Natural killer cell treated with Interleukin-12 subunit alpha and Interleukin-12 subunit beta and Interleukin-15 and Interleukin-18, amount 100 ng/mL, for 72 hours (primary cell): Measurements from ENCODE around the gene ATP6V1G1. TPM values are rescaled to one million over a fixed set of nuclear protein-coding genes. Genes with fewer than 3 reads are reported as not detected.

Source experiments
- ATAC-seq, 2 donors: fragments of 150-1000 bp; cut with Tn5 transposase in 1 of 2; sonication (Bioruptor Pico), chemical (Tn5 transposase) in 1 of 2; 2 replicates each; pipeline ENCODE4 v1.10.0; 2021
- DNase-seq: peaks from one replicate; pipeline ENCODE4 v3.0.0; 2022; ENCODE audit warnings: low spot score
- H3K27ac Mint-ChIP-seq, 2 donors: 1 replicate in 1 of 2; 2 replicates in 1 of 2; pipeline ENCODE4 v1.8.0; 2022; ENCODE audit warnings: mixed read lengths in 2 of 2, mild to moderate bottlenecking in 1 of 2, moderate library complexity in 1 of 2
- H3K27me3 Mint-ChIP-seq, 2 donors: 1 replicate in 1 of 2; 2 replicates in 1 of 2; pipeline ENCODE4 v1.8.0; 2022; ENCODE audit warnings: mixed read lengths in 2 of 2
- H3K36me3 Mint-ChIP-seq: one replicate; pipeline ENCODE4 v1.8.0; 2022; ENCODE audit warnings: mixed read lengths
- H3K4me1 Mint-ChIP-seq, 2 donors: 1 replicate in 1 of 2; 2 replicates in 1 of 2; pipeline ENCODE4 v1.8.0; 2022; ENCODE audit warnings: low read depth in 2 of 2, mixed read lengths in 2 of 2, mild to moderate bottlenecking in 1 of 2
- H3K4me3 Mint-ChIP-seq: one replicate; pipeline ENCODE4 v1.8.0; 2022; ENCODE audit warnings: mixed read lengths
- H3K9me3 Mint-ChIP-seq: 2 replicates; pipeline ENCODE4 v1.8.0; 2022; ENCODE audit warnings: mixed read lengths
- total RNA-seq, 2 donors: library from RNA; stranded (reverse); gene quantifications; one replicate each; pipeline ENCODE4 v1.2.3, GENCODE V29; 2022

The ATP6V1G1 gene
- total RNA-seq, 2 donors from 2014 or later = 21.2 to 33.4 TPM

- DNase-seq (peak; percentile 62), ATAC-seq (peak; percentile 84 to 85)
- Mint-ChIP-seq H3K36me3 (no peaks in the 10 kb centered on the region), H3K4me3 (peak overlapping the region; percentile 94), H3K4me1 (peaks cover 25 to 32% of the 10 kb centered on the region in 2 donors), H3K27me3 (no peaks in the 10 kb centered on the region), H3K9me3 (no peaks in the 10 kb centered on the region), H3K27ac (peak overlapping the region; percentile 77 to 82)
These were observed 24.1 kb downstream of the ATP6V1G1 start for GRCh38 chr9:114611516-114612271.

DNA sequence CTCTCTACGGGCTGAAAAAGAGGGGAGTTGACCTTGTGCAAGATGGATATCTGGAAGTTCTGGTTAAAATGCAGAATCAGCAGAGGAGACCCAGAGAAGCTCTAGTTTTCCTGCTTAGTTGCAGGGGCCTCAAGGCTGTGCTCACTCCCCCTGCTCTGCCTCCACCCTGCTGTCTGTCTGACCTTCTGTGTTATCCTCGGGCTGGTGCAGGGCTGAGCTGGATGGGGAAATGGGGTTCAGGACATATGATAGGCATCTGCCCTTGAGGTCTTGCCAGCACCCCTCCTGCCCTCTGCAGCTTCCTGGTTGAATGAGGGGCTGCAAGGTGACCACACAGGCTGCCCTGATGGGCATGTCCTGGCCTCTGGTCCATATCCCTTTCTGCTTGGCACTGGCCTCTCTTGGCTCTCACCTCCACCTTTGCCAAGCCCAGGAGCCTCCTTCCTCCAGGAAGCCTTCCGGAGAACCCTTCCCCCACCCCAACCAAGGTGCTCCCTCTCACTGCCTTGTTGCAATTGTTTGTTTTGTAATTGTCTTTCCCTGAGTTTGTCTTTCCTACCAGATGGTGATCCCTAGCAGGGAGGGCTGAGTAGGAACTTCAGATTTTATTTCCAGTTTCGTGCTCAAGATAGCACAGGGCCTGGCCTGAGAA is 24.8 kb downstream of the ATP6V1G1 start:
- no peak for ATAC-seq
- H3K4me1 Mint-ChIP-seq = peaks cover 25 to 32% of the 10 kb centered on the region in 2 donors
- H3K27me3 Mint-ChIP-seq = no peaks in the 10 kb centered on the region
- no peak for DNase-seq
- no peaks in the 10 kb centered on the region for H3K36me3 Mint-ChIP-seq
- no peaks in the 10 kb centered on the region for H3K9me3 Mint-ChIP-seq
- peak overlapping the region; percentile 94 for H3K4me3 Mint-ChIP-seq
- H3K27ac Mint-ChIP-seq = peak overlapping the region; percentile 77 to 82

DNA sequence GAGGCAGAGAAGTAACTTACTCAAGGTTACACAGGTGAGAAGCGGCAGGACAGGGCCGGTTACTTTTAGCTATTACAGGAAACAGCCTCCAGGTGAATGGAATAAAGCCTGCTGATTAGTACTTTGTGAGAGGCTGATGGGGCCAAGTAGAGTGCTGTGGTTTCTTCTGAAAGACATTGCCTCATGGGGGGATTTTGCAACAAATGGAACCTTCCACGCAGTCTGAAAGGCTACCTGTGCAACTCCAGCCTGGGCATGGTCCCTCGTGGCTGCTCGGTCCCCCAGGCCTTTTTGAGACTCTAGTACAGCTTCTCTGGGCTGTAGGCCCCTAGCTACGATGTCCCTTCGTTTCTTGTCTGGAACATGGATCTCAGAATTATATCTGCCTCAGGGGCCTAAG is 25.5 kb downstream of the ATP6V1G1 start:
- Mint-ChIP-seq H3K4me1 (peaks cover 25 to 32% of the 10 kb centered on the region in 2 donors), H3K27me3 (no peaks in the 10 kb centered on the region), H3K27ac (peak overlapping the region; percentile 77 to 82), H3K36me3 (no peaks in the 10 kb centered on the region), H3K9me3 (no peaks in the 10 kb centered on the region), H3K4me3 (peak overlapping the region; percentile 94)
- no peak for DNase-seq
- ATAC-seq = no peak

- no peaks in the 10 kb centered on the region for H3K36me3 Mint-ChIP-seq
- ATAC-seq (no peak), DNase-seq (no peak)
- H3K27me3 Mint-ChIP-seq = no peaks in the 10 kb centered on the region
- no peak overlapping the region for H3K4me3 Mint-ChIP-seq
- H3K27ac Mint-ChIP-seq = peak overlapping the region in 1 of 2 donors; percentile 77
- no peaks in the 10 kb centered on the region for H3K9me3 Mint-ChIP-seq
- H3K4me1 Mint-ChIP-seq = peaks cover 26 to 32% of the 10 kb centered on the region in 2 donors
These were observed 26.4 kb downstream of the ATP6V1G1 start for GRCh38 chr9:114613919-114614318.

DNA sequence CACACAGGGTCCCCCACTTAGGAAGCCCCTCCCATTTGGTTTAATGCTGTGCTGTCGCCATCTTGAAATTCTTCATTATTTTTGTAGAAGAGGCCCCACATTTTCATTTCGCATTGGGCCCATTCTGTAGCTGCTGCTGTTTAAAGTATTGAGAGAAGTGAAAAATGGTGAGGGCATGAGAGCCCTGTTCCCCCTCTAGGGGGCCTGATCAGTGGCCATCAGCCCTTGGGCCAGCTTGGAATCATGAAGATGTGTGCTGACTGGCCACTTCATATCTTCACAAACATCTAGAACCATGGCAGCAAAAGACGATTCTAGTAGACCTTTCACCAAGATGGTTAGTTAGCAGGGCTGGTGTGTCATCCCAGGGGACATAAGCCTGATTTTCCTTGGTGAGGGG is 26.8 kb downstream of the ATP6V1G1 start:
- H3K9me3 Mint-ChIP-seq = no peaks in the 10 kb centered on the region
- H3K4me1 Mint-ChIP-seq = peaks cover 30 to 34% of the 10 kb centered on the region in 2 donors
- no peaks in the 10 kb centered on the region for H3K27me3 Mint-ChIP-seq
- DNase-seq (no peak), ATAC-seq (no peak)
- no peak overlapping the region for H3K4me3 Mint-ChIP-seq
- no peaks in the 10 kb centered on the region for H3K36me3 Mint-ChIP-seq
- H3K27ac Mint-ChIP-seq = no peak overlapping the region

DNA sequence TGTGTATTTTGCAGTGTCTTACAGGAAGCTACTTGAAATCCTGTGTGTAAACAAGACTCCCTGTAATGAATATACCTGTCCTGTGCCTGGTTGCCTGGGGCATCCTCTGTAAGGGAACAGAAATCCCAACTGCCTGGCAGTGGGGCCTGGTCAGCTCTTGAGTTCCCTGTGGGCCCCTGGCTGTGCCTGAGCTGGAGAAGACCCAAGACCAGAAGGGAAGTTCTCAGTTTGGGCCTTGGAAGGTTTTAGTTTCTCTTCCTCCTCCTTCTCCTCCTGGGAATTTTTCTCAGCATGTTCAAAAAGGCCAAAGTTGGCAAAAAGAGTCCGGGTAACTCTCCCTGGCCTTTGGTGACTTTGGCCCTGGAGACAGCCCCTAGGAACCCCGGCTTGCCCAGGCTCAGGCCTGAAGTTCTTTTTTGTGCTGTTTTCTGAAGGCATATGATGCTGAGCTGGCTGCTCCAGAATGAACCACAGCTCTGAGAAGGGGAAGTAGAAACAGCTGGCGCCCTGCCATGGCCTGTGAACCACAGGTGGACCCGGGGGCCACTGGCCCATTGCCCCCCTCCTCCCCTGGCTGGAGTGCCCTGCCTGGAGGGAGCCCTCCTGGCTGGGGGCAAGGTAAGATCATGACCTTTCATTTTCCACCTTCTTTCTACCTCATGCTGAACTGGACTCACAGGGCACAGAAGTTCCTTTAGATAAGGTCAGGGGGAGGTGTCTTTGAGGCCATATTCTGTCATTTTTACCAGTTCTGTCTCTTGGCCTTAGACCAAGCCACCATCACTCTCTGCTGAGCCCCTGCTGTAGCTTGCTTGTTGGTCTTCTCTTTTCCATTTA is 29.3 kb downstream of the ATP6V1G1 start:
- H3K27me3 Mint-ChIP-seq = no peaks in the 10 kb centered on the region
- H3K4me1 Mint-ChIP-seq = peaks cover 27 to 30% of the 10 kb centered on the region in 2 donors

GRCh38 chr9:114619191-114619761 is 31.7 kb downstream of the ATP6V1G1 start:
- peak overlapping the region; percentile 70 for H3K4me3 Mint-ChIP-seq
- H3K27me3 Mint-ChIP-seq = no peaks in the 10 kb centered on the region
- ATAC-seq = no peak
- H3K4me1 Mint-ChIP-seq = peaks cover 7 to 15% of the 10 kb centered on the region in 2 donors
- H3K36me3 Mint-ChIP-seq = no peaks in the 10 kb centered on the region
- no peak for DNase-seq
- H3K9me3 Mint-ChIP-seq = no peaks in the 10 kb centered on the region
- H3K27ac Mint-ChIP-seq = peak overlapping the region; percentile 71 to 73

More for the DNA sequence above, 29.3 kb downstream of the ATP6V1G1 start:
- DNase-seq = no peak
- Mint-ChIP-seq H3K27ac (peak overlapping the region in 1 of 2 donors; percentile 69), H3K4me3 (no peak overlapping the region), H3K36me3 (no peaks in the 10 kb centered on the region), H3K9me3 (no peaks in the 10 kb centered on the region)
- ATAC-seq = peak in 1 of 2 donors; percentile 15

DNA sequence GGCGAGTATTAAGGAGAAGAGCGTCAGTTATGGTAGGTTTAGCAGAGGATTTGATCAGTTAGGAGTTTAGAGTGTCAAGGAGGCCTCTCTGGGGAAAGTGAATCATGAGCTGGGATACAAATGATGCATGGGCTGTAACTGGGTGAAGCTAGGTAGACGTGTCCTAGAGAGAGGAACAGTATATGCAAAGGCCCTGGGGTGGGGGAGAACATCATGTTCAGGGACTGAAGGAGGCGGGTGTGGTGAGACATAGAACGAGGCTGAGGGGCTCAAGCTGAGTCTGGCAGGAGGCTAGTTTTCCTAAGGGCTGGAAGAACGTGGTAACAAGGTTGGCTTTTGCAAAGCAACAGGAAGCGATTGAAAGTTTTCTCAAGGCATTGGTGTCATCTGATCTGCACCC is 34.0 kb downstream of the ATP6V1G1 start:
- Mint-ChIP-seq H3K9me3 (no peaks in the 10 kb centered on the region), H3K27me3 (no peaks in the 10 kb centered on the region), H3K36me3 (no peaks in the 10 kb centered on the region), H3K27ac (no peak overlapping the region), H3K4me3 (no peak overlapping the region), H3K4me1 (peaks cover 7 to 13% of the 10 kb centered on the region in 2 donors)
- no peak for ATAC-seq
- no peak for DNase-seq

GRCh38 chr9:114621975-114622609 is 34.5 kb downstream of the ATP6V1G1 start:
- Mint-ChIP-seq H3K4me3 (no peak overlapping the region), H3K27ac (no peak overlapping the region), H3K9me3 (no peaks in the 10 kb centered on the region), H3K27me3 (no peaks in the 10 kb centered on the region), H3K4me1 (peaks cover 7 to 13% of the 10 kb centered on the region in 2 donors), H3K36me3 (no peaks in the 10 kb centered on the region)
- no peak for DNase-seq
- no peak for ATAC-seq

- no peak overlapping the region for H3K27ac Mint-ChIP-seq
- H3K27me3 Mint-ChIP-seq = no peaks in the 10 kb centered on the region
- H3K4me1 Mint-ChIP-seq = peaks cover 1 to 5% of the 10 kb centered on the region in 2 donors
- H3K4me3 Mint-ChIP-seq = no peak overlapping the region
- ATAC-seq = no peak
- H3K9me3 Mint-ChIP-seq = no peaks in the 10 kb centered on the region
- DNase-seq = no peak
- H3K36me3 Mint-ChIP-seq = peaks cover 6% of the 10 kb centered on the region
These were observed 37.1 kb downstream of the ATP6V1G1 start for GRCh38 chr9:114624677-114625076.

GRCh38 chr9:114626415-114627020 is 38.9 kb downstream of the ATP6V1G1 start:
- ATAC-seq (peak in 1 of 2 donors; percentile 9), DNase-seq (no peak)
- H3K27ac Mint-ChIP-seq = no peak overlapping the region
- peaks cover 8% of the 10 kb centered on the region for H3K36me3 Mint-ChIP-seq
- H3K4me1 Mint-ChIP-seq = peaks cover 0 to 4% of the 10 kb centered on the region in 2 donors
- no peaks in the 10 kb centered on the region for H3K27me3 Mint-ChIP-seq
- H3K4me3 Mint-ChIP-seq = no peak overlapping the region
- no peaks in the 10 kb centered on the region for H3K9me3 Mint-ChIP-seq

DNA sequence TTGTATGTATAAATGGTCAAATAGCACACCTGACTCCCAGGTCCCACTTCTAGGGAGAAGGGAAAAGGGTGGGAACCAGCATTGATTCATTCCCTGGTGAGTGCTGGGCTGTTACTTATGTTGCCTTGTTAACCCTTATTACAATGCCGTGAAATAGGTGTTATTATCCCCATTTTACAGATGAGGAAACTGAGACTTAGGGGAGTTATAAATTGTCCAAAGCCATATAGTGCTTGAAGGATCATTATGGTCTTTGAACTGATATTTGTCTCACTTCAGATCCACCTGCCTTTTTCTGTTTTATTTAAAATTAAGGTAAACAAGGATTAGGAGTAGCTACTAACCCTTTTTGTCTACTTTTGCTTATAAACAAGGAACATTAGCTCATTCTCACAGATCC is 40.0 kb downstream of the ATP6V1G1 start:
- no peak for DNase-seq
- peaks cover 8% of the 10 kb centered on the region for H3K36me3 Mint-ChIP-seq
- no peaks in the 10 kb centered on the region for H3K4me1 Mint-ChIP-seq
- no peaks in the 10 kb centered on the region for H3K9me3 Mint-ChIP-seq
- no peak overlapping the region for H3K4me3 Mint-ChIP-seq
- no peak for ATAC-seq
- H3K27ac Mint-ChIP-seq = no peak overlapping the region
- H3K27me3 Mint-ChIP-seq = no peaks in the 10 kb centered on the region
